ENCODE results near the gene TSC2.

The TSC2 gene

GRCh38 chr16:2037647-2038381 is 10.0 kb upstream of the TSC2 start:
- Histone ChIP-seq H3K4me1 (ENCODE audit: control insufficient read depth, insufficient read depth, low read length) (peaks cover 18% of the 10 kb centered on the region), H3K9me3 (ENCODE audit: control insufficient read depth, low read length) (no peaks in the 10 kb centered on the region), H3K4me3 (ENCODE audit: insufficient read depth, low read depth, low read length) (no peak overlapping the region), H3K27ac (ENCODE audit: insufficient read depth, low read depth, low read length, poor library complexity, severe bottlenecking) (no peak overlapping the region), H3K36me3 (ENCODE audit: control insufficient read depth, insufficient read depth, low read length) (no peaks in the 10 kb centered on the region), H3K27me3 (ENCODE audit: control insufficient read depth, insufficient read depth, low read length, poor library complexity, severe bottlenecking) (no peaks in the 10 kb centered on the region)
- 92 to 93% methylated on average over 29 of the region's 29 CpGs for WGBS, 2 experiments

GRCh38 chr16:2038382-2039231 is 9.2 kb upstream of the TSC2 start:
- no peaks in the 10 kb centered on the region for H3K9me3 ChIP-seq (ENCODE audit: control insufficient read depth, low read length)
- no peak overlapping the region for H3K4me3 ChIP-seq (ENCODE audit: insufficient read depth, low read depth, low read length)
- peaks cover 13% of the 10 kb centered on the region for H3K4me1 ChIP-seq (ENCODE audit: control insufficient read depth, insufficient read depth, low read length)
- no peaks in the 10 kb centered on the region for H3K36me3 ChIP-seq (ENCODE audit: control insufficient read depth, insufficient read depth, low read length)
- no peak overlapping the region for H3K27ac ChIP-seq (ENCODE audit: insufficient read depth, low read depth, low read length, poor library complexity, severe bottlenecking)
- 94% methylated on average over 39 to 41 of the region's 41 CpGs for WGBS, 2 experiments
- H3K27me3 ChIP-seq (ENCODE audit: control insufficient read depth, insufficient read depth, low read length, poor library complexity, severe bottlenecking): no peaks in the 10 kb centered on the region

GRCh38 chr16:2039274-2040031 is 8.3 kb upstream of the TSC2 start:
- Histone ChIP-seq H3K4me3 (ENCODE audit: insufficient read depth, low read depth, low read length) (no peak overlapping the region), H3K4me1 (ENCODE audit: control insufficient read depth, insufficient read depth, low read length) (peaks cover 8% of the 10 kb centered on the region), H3K27ac (ENCODE audit: insufficient read depth, low read depth, low read length, poor library complexity, severe bottlenecking) (no peak overlapping the region), H3K9me3 (ENCODE audit: control insufficient read depth, low read length) (no peaks in the 10 kb centered on the region), H3K27me3 (ENCODE audit: control insufficient read depth, insufficient read depth, low read length, poor library complexity, severe bottlenecking) (no peaks in the 10 kb centered on the region), H3K36me3 (ENCODE audit: control insufficient read depth, insufficient read depth, low read length) (no peaks in the 10 kb centered on the region)
- 90 to 91% methylated on average over 29 of the region's 29 CpGs for WGBS, 2 experiments

GRCh38 chr16:2040041-2040786 is 7.6 kb upstream of the TSC2 start:
- Histone ChIP-seq H3K4me1 (ENCODE audit: control insufficient read depth, insufficient read depth, low read length) (peaks cover 5% of the 10 kb centered on the region), H3K4me3 (ENCODE audit: insufficient read depth, low read depth, low read length) (no peak overlapping the region), H3K27ac (ENCODE audit: insufficient read depth, low read depth, low read length, poor library complexity, severe bottlenecking) (no peak overlapping the region), H3K27me3 (ENCODE audit: control insufficient read depth, insufficient read depth, low read length, poor library complexity, severe bottlenecking) (no peaks in the 10 kb centered on the region), H3K36me3 (ENCODE audit: control insufficient read depth, insufficient read depth, low read length) (no peaks in the 10 kb centered on the region), H3K9me3 (ENCODE audit: control insufficient read depth, low read length) (no peaks in the 10 kb centered on the region)
- WGBS, 2 experiments: 94 to 95% methylated on average over 24 of the region's 24 CpGs

GRCh38 chr16:2040787-2041522 is 6.8 kb upstream of the TSC2 start:
- Histone ChIP-seq H3K4me1 (ENCODE audit: control insufficient read depth, insufficient read depth, low read length) (no peaks in the 10 kb centered on the region), H3K9me3 (ENCODE audit: control insufficient read depth, low read length) (no peaks in the 10 kb centered on the region), H3K27me3 (ENCODE audit: control insufficient read depth, insufficient read depth, low read length, poor library complexity, severe bottlenecking) (no peaks in the 10 kb centered on the region), H3K36me3 (ENCODE audit: control insufficient read depth, insufficient read depth, low read length) (no peaks in the 10 kb centered on the region), H3K4me3 (ENCODE audit: insufficient read depth, low read depth, low read length) (no peak overlapping the region), H3K27ac (ENCODE audit: insufficient read depth, low read depth, low read length, poor library complexity, severe bottlenecking) (no peak overlapping the region)
- WGBS, 2 experiments: 92 to 94% methylated on average over 20 of the region's 20 CpGs

GRCh38 chr16:2042171-2042985 is 5.4 kb upstream of the TSC2 start:
- no peaks in the 10 kb centered on the region for H3K4me1 ChIP-seq (ENCODE audit: control insufficient read depth, insufficient read depth, low read length)
- H3K36me3 ChIP-seq (ENCODE audit: control insufficient read depth, insufficient read depth, low read length): no peaks in the 10 kb centered on the region
- WGBS, 2 experiments: 91% methylated on average over 18 to 20 of the region's 22 CpGs
- H3K27ac ChIP-seq (ENCODE audit: insufficient read depth, low read depth, low read length, poor library complexity, severe bottlenecking): no peak overlapping the region
- no peaks in the 10 kb centered on the region for H3K27me3 ChIP-seq (ENCODE audit: control insufficient read depth, insufficient read depth, low read length, poor library complexity, severe bottlenecking)
- no peak overlapping the region for H3K4me3 ChIP-seq (ENCODE audit: insufficient read depth, low read depth, low read length)
- H3K9me3 ChIP-seq (ENCODE audit: control insufficient read depth, low read length): no peaks in the 10 kb centered on the region

GRCh38 chr16:2042986-2043666 is 4.7 kb upstream of the TSC2 start:
- 96 to 97% methylated on average over 11 of the region's 11 CpGs for WGBS, 2 experiments
- Histone ChIP-seq H3K4me1 (ENCODE audit: control insufficient read depth, insufficient read depth, low read length) (no peaks in the 10 kb centered on the region), H3K27ac (ENCODE audit: insufficient read depth, low read depth, low read length, poor library complexity, severe bottlenecking) (no peak overlapping the region), H3K27me3 (ENCODE audit: control insufficient read depth, insufficient read depth, low read length, poor library complexity, severe bottlenecking) (no peaks in the 10 kb centered on the region), H3K9me3 (ENCODE audit: control insufficient read depth, low read length) (no peaks in the 10 kb centered on the region), H3K36me3 (ENCODE audit: control insufficient read depth, insufficient read depth, low read length) (no peaks in the 10 kb centered on the region), H3K4me3 (ENCODE audit: insufficient read depth, low read depth, low read length) (no peak overlapping the region)

- no peaks in the 10 kb centered on the region for H3K27me3 ChIP-seq (ENCODE audit: control insufficient read depth, insufficient read depth, low read length, poor library complexity, severe bottlenecking)
- no peaks in the 10 kb centered on the region for H3K36me3 ChIP-seq (ENCODE audit: control insufficient read depth, insufficient read depth, low read length)
- no peak overlapping the region for H3K4me3 ChIP-seq (ENCODE audit: insufficient read depth, low read depth, low read length)
- H3K4me1 ChIP-seq (ENCODE audit: control insufficient read depth, insufficient read depth, low read length): no peaks in the 10 kb centered on the region
- WGBS, 2 experiments: 91 to 93% methylated on average over 26 of the region's 26 CpGs
- H3K9me3 ChIP-seq (ENCODE audit: control insufficient read depth, low read length): no peaks in the 10 kb centered on the region
- no peak overlapping the region for H3K27ac ChIP-seq (ENCODE audit: insufficient read depth, low read depth, low read length, poor library complexity, severe bottlenecking)
These were observed 3.9 kb upstream of the TSC2 start for GRCh38 chr16:2043667-2044451.

Data from ectodermal cell (in vitro differentiated cells).